COLO668 (cell line): ENCODE results near the gene PPP1R15B.

Experiments used
- DNase-seq: peaks from one replicate; lab custom pipeline; 2025; ENCODE audit not compliant: unreplicated experiment; lab: John Stamatoyannopoulos, UW

The PPP1R15B gene

GRCh38 chr1:204411451-204412204 is at the start of gene PPP1R15B:
Gene PPP1R15B, minus strand, starts transcription at chr1:204411817. Its CDS starts 406 bp downstream, at chr1:204411411.
- peak; percentile 99 for DNase-seq

DNA sequence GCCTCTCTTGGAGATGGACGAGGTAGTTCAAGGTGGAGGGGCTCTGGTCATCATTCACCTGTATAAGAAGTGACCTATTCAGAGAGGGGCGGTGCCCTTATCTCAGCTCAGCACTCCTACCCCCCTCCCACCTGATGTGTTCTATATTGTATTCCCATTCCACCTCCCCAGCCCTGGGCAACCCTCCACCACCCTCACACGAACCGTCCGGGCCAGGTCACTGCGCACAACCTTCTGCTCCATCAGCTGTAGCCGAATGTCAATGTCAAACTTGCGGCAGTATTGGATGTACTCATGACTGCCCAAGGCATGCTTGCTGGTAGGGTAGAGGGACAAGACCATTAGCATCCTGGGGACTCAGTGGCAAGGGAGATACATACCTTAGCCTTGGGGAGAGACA is 48.7 kb upstream of the PPP1R15B start:
- no peak for DNase-seq

- no peak for DNase-seq
These were observed 48.1 kb upstream of the PPP1R15B start for GRCh38 chr1:204459706-204460105.

DNA sequence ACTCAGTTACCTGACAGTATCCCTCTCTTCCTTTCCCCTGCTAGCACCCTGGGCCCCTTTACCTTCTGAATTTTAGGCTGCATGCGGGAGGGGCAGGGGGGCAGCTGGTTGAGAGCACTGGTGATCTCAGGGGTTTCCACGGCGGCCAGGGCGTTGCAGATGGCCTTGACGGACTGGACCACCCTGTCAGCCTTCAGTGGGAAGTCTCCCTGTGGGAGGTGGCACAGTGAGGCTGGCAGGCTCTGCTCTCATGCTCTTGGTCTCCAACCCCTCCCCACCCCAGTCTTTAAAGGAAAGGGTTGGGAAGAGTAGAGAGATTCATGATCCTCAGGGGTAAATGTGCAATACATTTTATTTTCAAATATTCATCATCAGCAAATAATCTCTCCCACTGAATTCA is 46.0 kb upstream of the PPP1R15B start:
- no peak for DNase-seq

GRCh38 chr1:204456826-204457442 is 45.3 kb upstream of the PPP1R15B start:
- DNase-seq = no peak

- DNase-seq = no peak
These were observed 44.2 kb upstream of the PPP1R15B start for GRCh38 chr1:204455831-204456145.

- DNase-seq = no peak
These were observed 43.6 kb upstream of the PPP1R15B start for GRCh38 chr1:204455063-204455830.

DNA sequence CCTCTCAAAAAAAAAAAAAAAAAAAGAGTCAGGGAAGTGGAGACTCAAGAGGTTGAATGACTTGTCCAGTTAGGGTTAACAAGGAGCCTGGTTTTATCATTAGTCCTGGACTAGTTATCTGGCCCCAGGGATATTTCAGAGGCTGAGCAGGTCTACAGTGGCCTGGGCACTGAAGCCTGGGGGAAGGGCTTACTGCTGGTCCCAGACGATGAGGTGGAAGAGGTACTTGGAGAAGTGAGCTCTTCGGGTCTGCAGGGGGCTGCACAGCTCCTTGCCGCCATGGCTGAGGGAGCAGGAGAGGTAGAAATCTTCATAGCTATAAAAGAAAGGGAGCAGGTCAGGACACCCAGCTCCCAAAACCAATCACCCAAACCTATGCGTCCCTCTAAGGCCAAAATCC is 42.9 kb upstream of the PPP1R15B start:
- DNase-seq = no peak

DNA sequence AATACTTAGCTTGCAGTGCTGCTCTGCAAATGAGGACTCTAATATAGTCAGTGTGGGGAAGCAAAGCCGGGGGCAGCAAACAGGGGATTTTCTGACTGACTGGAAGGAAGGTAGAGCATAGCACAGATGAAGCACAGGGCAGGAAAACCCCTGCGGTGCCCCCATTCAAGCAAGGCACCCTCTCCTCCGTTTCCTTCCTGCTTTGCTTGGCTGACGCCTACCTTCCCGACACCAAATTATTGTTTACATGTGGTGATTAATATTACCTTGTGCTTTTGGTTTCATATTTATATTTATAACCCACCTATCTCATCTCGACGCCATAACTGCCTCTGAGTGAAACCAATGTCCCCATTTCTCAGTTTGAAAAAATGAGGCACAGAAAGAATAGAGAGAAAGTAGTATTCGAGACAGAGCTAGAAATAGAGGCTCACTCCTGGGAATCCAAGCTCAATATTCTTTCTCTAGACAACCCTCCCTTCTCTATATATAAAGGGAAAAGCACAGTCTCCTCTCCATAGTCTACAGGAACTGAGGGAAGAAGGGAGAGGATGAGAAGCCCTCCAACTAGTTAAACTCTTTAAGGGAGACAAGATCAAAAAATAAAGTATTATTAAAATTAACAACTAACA is 41.6 kb upstream of the PPP1R15B start:
- no peak for DNase-seq

- no peak for DNase-seq
These were observed 39.9 kb upstream of the PPP1R15B start for GRCh38 chr1:204451352-204452124.

DNA sequence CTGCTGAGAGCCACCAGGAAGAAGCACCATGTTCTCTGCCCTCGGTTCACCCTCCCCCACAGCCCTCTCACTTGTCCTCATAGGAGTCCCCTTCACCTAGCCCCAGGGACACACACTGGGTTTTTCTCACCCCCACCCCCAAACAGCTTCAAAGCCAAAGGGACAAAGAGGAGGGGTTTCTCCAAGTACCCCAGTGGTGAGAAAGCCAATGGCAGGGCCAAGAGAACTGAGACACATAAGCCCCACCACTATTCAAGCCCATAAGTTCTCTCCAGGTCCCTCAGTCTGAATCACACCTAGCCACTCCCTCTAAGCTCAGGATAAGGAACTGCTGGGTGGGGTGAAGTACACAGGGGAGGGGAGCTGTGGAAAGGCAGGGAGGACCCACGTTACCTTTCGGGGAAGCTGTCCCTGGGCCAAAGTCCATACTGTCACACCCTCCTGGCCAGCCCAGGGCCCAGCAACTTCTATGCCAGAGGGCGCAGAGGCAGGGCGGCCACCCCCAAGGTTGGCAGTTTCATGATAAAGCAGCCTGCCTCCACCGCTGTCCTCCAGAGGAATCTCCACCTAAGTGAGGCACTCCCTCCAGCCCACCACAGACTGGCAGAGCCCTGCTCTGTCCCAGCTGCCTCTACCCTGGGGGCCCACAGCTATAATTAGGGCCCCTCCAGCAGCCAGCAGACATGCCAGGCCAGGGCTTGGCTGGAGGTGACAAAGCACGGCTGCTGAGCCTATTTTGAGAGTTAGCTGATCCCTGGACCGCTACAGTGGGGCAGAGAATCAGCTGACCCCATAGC is 39.0 kb upstream of the PPP1R15B start:
- no peak for DNase-seq

GRCh38 chr1:204449678-204450280 is 38.2 kb upstream of the PPP1R15B start:
- no peak for DNase-seq

- DNase-seq = no peak
These were observed 37.5 kb upstream of the PPP1R15B start for GRCh38 chr1:204448991-204449677.

DNA sequence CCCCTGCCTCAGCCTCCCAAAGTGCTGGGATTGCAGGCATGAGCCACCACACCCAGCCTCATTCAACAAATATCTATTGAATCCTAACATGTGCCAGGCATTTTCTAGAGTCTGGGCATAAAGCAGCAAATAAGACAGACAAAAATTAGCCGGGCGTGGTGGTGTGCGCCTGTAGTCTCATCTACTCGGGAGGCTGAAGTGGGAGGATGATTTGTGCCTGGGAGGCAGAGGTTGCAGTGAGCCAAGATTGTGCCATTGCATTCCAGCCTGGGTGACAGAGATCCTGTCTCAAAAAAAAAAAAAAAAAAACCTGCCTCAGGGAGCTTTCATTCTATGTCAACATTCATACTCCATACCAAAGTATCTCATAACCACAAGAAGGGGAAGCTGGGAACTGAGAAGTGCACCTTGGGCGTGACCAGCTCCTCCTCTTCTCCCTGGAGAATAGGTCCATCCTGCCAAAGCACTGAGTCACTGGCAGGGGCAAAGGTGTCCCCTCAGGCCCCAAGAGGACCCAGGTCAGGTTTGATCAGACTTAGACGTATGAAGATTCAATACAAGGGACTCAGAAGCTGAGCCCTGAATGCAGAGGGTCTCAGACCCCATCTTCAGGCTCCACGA is 36.8 kb upstream of the PPP1R15B start:
- DNase-seq = no peak

DNA sequence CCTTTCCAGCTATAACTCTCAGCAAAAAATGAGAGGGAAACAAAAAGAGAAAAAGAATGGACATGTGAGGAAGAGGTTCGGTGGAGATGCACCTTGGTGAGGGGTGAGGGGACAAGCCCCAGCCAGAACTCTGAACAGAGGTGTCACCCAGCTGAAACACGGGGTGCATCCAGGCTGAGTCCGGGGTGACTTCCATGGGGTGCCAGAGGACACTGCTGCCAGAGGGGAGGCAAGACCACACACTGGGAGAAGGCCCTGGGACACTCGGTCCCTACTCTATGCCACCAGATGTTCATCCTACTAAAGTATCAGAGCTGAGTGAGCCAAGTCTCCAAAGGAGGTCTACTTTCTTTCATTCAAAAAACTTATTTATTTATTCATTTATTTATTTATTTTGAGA is 36.1 kb upstream of the PPP1R15B start:
- no peak for DNase-seq

DNA sequence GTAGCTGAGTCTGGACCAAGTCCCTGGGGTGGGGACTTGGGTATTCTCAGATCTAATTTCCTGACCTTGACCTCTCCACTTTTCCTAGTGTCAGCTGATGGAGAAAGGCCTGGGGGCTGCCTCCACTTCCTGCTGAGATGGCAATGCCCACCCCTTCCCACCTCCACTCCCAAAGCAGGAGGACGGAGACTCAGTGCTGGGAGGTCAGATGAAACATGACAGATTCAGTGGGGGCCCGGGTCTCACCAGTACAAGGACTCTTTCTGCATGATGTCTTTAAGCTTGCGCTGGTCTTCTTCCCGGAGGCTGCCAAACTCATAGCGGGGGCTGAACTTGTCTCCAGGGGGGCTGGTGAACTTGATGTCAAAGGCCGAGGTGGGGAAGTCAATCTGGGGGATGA is 35.6 kb upstream of the PPP1R15B start:
- no peak for DNase-seq

DNA sequence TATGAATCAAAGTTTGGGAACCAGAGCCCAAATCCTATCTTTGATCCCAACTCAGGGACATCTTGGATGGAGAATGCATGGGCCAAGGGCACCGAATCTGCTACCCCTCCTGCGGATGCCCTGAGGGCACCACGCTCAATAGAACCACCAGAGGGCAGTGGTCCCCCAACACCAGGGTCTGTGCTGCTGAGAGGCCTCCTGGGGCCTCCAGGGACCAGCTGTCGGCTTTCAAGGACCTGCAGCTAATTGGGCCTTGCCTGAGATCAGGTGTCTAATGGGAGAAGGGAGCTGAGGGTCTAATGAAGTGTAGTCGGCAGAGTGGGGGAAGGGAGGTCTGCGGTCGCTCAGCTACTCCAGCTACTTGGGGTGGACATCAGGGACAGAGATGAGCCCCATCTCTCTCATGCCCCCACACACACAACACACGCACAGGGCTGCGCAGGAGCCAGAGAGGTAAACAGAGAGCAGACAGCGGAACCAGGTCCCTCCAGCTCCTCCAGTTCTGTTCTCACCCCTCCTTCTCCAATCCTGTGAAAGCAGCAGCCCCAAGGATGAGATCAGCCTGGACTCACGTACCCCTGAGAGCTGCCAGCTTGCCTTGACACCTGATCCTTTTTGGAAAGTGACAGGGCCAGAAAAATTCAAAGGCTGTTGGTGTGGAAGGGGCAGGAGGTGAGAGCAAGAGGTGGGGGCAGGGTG is 34.9 kb upstream of the PPP1R15B start:
- DNase-seq = peak; percentile 91

DNA sequence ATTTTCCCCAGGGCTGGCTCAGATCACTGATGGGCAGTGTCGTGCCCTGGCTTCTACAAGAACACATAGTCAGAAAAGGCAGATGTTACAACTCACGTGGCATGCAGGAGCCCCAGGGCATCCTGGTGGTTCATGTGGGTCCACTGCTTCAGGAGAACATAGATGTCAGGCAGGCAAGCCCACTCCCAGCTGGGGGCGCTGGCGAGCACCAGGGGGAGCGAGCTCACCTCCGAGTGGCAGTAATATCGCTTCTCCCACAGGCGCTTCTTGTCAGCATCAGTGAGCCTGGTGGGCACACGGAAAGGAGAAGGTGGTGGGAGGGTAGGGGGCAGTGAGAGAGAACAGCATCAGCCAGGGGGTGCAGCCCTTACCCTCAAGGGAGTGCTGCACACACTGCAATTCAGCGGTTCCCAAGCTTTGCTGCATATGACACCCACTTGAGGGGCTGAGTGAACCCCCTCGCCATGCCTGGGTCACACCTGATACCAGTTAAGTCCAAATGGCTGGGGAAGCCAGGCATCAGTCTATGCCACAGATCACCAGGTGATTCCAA is 34.3 kb upstream of the PPP1R15B start:
- peak; percentile 61 for DNase-seq
